GM13977 (cell line): Measurements from ENCODE around the gene IDUA.

ENCODE experiments used
- DNase-seq: peaks from one replicate; pipeline ENCODE4 v3.0.0; 2012; ENCODE audit warnings: low spot score
- in situ Hi-C: fragments of 300-500 bp; cut with MboI; formaldehyde crosslinking; loops from one replicate; pipeline ENCODE4 v1.12.0; 2022; ENCODE audit warnings: low sequenced_read_pairs, low pct_unique_long_range_greater_than_20kb, mixed read lengths, inconsistent platforms; ENCODE audit not compliant: unreplicated experiment
- TF ChIP-seq, protein P1 (sequence below): IDR thresholded peaks from 2 replicates; pipeline ENCODE4 v1.5.1; 2012; ENCODE audit warnings: mild to moderate bottlenecking, control low read depth; ENCODE audit not compliant: insufficient read depth; ENCODE audit errors: extremely low read depth, missing control alignments

IDUA gene

DNA sequence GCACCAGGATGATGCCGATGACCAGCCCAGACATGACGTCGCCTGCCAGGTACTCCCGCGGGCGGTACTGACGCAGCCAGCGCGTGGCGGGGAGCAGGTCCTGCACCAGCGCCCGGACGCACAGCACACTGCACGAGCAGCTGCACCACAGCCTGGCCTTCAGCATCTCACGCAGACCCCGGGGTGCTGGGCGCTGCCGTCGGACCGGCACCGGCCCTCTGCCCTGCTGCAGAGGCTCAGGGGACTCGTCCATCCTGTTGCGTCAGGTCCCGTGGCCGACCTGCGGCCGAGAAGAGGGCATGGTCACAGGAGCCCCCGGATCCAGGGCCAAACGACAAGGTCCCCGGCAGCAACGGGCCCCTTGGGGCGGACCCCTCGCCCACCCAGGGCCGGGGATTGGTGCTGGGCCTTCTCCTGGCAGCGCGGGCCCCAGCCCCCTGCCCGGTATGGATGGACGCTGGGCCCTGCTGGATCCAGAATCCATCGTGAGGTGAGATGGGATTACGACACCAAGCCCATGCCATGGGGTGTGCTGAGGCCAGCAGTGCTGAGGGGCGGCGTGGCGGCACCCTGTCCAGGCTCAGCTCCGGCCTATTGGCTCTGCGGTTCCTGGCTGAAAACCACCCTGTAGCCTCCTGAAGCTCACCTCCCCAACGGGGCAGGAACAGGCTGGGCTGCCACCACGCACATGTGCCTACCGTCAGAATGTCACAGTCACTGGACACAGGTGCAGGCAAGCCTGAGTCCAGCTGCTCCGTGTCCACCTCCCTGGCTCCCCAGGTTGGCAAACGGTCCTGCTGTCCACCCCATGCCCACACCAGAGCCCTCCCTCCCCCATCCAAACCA, 4.8 kb downstream of the IDUA start:
- DNase-seq = no peak
- TF ChIP-seq, protein P1, sequence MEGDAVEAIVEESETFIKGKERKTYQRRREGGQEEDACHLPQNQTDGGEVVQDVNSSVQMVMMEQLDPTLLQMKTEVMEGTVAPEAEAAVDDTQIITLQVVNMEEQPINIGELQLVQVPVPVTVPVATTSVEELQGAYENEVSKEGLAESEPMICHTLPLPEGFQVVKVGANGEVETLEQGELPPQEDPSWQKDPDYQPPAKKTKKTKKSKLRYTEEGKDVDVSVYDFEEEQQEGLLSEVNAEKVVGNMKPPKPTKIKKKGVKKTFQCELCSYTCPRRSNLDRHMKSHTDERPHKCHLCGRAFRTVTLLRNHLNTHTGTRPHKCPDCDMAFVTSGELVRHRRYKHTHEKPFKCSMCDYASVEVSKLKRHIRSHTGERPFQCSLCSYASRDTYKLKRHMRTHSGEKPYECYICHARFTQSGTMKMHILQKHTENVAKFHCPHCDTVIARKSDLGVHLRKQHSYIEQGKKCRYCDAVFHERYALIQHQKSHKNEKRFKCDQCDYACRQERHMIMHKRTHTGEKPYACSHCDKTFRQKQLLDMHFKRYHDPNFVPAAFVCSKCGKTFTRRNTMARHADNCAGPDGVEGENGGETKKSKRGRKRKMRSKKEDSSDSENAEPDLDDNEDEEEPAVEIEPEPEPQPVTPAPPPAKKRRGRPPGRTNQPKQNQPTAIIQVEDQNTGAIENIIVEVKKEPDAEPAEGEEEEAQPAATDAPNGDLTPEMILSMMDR = no peak
- in situ Hi-C loops = no loop called here

DNA sequence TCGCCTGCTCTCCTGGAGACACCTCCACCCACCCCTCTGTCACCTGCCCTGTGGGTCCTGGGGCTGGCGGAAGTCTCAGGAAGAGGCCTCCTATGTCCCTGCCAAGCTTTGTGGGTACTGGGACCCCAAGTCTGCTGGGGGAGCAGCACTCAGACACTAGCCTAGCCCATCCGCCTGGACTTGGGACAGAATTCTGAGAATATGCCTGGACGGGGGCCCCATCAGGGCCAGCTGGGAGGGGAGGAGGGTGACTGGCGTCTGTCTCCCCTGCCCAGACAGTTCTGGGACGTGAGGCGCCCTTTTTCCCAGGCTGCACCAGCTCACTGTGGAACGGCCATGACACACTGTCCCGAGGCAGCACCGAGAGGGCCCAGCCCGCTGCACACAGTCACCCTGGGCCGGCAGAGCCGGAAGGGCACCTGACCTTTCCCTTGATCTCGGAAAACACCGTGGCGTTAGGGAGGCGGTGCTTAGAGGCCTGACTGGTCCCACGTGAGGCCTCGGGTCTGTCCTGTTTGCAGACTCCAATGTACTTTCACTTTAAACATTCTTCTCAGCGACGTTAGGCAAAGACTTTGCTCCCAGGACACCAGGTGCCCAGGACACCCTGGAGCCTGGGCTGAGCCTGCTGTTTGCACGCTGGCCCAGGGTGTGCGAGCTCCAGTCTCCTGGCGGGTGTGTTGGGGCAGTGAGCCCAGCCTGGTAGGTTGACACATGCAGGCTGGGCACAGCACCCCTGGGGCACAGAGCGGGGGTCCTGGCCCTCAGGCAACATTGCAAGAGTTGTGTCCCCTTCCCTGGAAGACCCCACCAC, 5.7 kb downstream of the IDUA start:
- in situ Hi-C loops = no loop called here
- TF ChIP-seq, protein P1 = no peak
- no peak for DNase-seq

GRCh38 chr4:993111-994029, 6.5 kb downstream of the IDUA start, which contains the start of gene SLC26A1:
Gene SLC26A1 (minus strand): TSS chr4:993404. CDS start chr4:991703, 1,701 bp downstream.
- TF ChIP-seq, protein P1 = no peak
- in situ Hi-C loops = no loop called here
- DNase-seq = no peak

GRCh38 chr4:995311-996026, 8.6 kb downstream of the IDUA start:
- TF ChIP-seq, protein P1 = no peak
- in situ Hi-C loops = no loop called here
- no peak for DNase-seq

DNA sequence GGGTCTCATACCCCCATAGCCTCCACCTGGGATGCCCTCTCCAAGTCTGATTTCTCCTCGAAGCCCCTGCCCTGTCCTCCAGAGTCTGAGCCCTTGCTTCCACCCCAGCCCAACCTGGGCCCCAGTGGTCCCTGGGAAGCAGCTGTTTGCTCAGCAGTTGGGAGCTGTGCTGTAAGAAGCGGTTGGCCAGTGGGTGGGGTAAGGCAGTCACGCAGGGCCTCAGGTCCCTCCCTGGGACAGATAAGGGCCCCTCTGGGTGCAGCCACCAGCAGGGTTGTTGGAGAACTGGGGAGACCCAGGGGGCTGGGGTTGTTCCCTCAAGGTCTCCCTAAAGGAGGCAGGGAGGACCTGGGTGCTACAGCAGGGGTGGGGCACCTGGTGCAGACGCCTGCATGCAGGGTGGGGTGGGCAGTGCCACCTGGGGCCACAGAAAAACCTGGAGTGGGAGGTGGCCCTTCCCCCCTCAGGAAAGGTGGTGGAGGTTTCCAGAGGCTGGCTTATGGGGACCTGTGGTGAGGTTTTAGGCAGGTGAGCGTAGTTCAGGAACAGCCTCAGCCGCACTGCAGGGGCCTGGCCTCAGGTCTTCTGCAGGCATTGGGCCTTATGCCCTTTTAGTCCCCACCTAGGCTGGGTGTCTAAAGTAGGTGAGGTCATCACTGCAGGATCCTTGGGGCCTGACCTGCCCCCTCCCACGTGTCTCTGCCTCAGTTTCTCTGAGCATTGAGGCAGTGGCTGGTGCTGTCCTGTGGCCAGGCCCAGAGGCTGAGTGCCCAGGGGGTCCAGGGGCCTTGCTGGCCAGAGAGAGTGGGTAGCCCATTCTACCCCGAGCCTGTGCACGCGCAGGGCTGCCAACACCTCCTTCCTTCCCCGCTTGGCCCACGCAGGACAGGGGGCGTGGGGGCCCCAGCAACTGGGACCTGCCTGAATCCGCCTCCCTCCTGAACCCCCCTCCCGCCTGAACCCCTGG, 9.5 kb downstream of the IDUA start:
- no peak for DNase-seq
- TF ChIP-seq, protein P1 = no peak
- in situ Hi-C loops = no loop called here
